ENCODE data around the gene BCAP29.

BCAP29 gene

DNA sequence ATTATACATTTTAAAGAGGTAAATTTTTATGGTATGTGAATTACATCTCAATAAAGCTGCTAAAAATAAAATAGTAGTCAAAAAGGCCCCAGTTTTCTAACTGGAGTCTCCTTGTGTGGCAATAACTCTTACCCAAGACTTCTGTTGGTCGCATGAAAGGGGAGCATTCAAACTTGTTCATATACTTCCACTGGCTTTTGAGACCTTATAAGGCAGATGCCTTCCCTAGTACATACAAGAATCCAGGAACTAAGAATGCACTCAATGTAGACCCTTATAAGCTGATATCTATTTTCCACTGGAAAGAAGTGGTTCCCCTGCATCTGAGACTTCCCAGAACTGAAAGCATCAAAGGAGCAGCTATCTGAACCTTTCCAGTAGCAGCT, 13.0 kb downstream of the BCAP29 start:
- no peak for DNase-seq (ENCODE audit: low spot score)
- Histone ChIP-seq H3K27ac (ENCODE audit: poor library complexity, severe bottlenecking) (peak overlapping the region; percentile 96), H3K9me3 (ENCODE audit: severe bottlenecking) (no peaks in the 10 kb centered on the region), H3K4me3 (ENCODE audit: severe bottlenecking) (no peak overlapping the region), H3K36me3 (ENCODE audit: low read depth) (peaks cover 37% of the 10 kb centered on the region), H3K27me3 (ENCODE audit: insufficient read depth, poor library complexity, severe bottlenecking) (no peaks in the 10 kb centered on the region), H3K4me1 (ENCODE audit: insufficient read depth, poor library complexity, severe bottlenecking) (peaks cover 23% of the 10 kb centered on the region)
- no peak for TF ChIP-seq CTCF (IDR thresholded peaks at IDR 0.05; ENCODE audit: poor library complexity, severe bottlenecking)
- ATAC-seq (ENCODE audit: low read depth) = no peak

- peaks cover 23% of the 10 kb centered on the region for H3K4me1 ChIP-seq (ENCODE audit: insufficient read depth, poor library complexity, severe bottlenecking)
- peak overlapping the region; percentile 96 for H3K27ac ChIP-seq (ENCODE audit: poor library complexity, severe bottlenecking)
- no peaks in the 10 kb centered on the region for H3K27me3 ChIP-seq (ENCODE audit: insufficient read depth, poor library complexity, severe bottlenecking)
- peak; percentile 90 for ATAC-seq (ENCODE audit: low read depth)
- H3K36me3 ChIP-seq (ENCODE audit: low read depth) = peaks cover 30% of the 10 kb centered on the region
- DNase-seq (ENCODE audit: low spot score) = peak; percentile 79
- no peak overlapping the region for H3K4me3 ChIP-seq (ENCODE audit: severe bottlenecking)
- no peak for TF ChIP-seq CTCF (IDR thresholded peaks at IDR 0.05; ENCODE audit: poor library complexity, severe bottlenecking)
- H3K9me3 ChIP-seq (ENCODE audit: severe bottlenecking) = no peaks in the 10 kb centered on the region
Measured at GRCh38 chr7:107594961-107595737, 15.1 kb downstream of the BCAP29 start.

DNA sequence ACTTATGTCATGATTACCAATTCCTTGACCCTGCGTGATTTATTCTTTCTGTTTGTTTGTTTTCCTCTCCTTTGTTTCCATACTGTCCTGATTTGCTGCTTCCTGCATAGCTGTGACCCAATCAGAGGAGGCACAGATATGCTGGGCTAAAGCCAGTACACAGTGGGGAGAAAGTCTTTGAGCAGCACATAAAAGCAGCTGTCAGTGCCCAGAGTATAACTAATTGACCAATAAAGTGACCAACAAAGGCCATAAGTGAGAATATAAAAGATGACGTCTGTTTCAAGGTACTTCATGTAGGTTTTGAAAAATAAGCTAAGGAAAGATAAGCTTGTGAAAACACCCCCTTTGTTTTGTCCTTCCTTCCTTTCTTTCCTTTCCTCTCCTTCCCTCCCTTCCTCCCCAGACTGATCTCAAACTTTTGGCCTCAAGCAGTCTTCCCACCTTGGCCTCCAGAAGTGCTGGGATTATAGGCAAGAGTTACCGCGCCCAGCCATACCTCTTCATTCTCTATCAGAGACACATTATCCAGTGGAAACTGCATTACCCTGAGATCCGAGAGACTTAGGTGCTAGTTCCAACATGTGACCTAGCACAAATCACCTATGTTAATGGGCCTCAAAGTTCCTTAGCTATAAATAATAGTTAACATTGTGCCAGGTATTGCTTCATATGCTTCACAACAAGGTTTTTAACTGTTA, 17.0 kb downstream of the BCAP29 start:
- no peak for ATAC-seq (ENCODE audit: low read depth)
- no peak for TF ChIP-seq CTCF (IDR thresholded peaks at IDR 0.05; ENCODE audit: poor library complexity, severe bottlenecking)
- peaks cover 49% of the 10 kb centered on the region for H3K36me3 ChIP-seq (ENCODE audit: low read depth)
- peak overlapping the region; percentile 96 for H3K27ac ChIP-seq (ENCODE audit: poor library complexity, severe bottlenecking)
- no peak for DNase-seq (ENCODE audit: low spot score)
- H3K4me3 ChIP-seq (ENCODE audit: severe bottlenecking) = no peak overlapping the region
- H3K27me3 ChIP-seq (ENCODE audit: insufficient read depth, poor library complexity, severe bottlenecking) = no peaks in the 10 kb centered on the region
- peaks cover 23% of the 10 kb centered on the region for H3K4me1 ChIP-seq (ENCODE audit: insufficient read depth, poor library complexity, severe bottlenecking)
- H3K9me3 ChIP-seq (ENCODE audit: severe bottlenecking) = no peaks in the 10 kb centered on the region

DNA sequence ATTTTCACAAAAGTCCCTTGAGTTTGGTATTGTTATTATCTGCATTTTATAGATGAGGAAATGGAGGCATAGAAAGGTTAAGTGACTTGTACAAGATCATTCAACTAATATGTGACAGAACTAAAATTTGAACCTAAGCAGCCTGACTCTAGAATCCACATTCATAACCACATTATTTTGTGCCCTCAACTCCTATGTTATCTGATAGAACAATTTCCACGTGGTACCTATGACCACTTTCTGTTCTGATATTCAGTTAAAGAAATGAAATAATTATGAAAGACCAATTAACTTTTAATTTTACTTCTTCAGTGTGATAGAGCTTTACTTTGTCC, 17.5 kb downstream of the BCAP29 start:
- DNase-seq (ENCODE audit: low spot score) (no peak), ATAC-seq (ENCODE audit: low read depth) (no peak)
- H3K4me3 ChIP-seq (ENCODE audit: severe bottlenecking) = no peak overlapping the region
- H3K27me3 ChIP-seq (ENCODE audit: insufficient read depth, poor library complexity, severe bottlenecking) = no peaks in the 10 kb centered on the region
- H3K27ac ChIP-seq (ENCODE audit: poor library complexity, severe bottlenecking) = peak overlapping the region; percentile 96
- TF ChIP-seq CTCF (IDR thresholded peaks at IDR 0.05; ENCODE audit: poor library complexity, severe bottlenecking) = no peak
- peaks cover 54% of the 10 kb centered on the region for H3K36me3 ChIP-seq (ENCODE audit: low read depth)
- H3K9me3 ChIP-seq (ENCODE audit: severe bottlenecking) = no peaks in the 10 kb centered on the region
- peaks cover 23% of the 10 kb centered on the region for H3K4me1 ChIP-seq (ENCODE audit: insufficient read depth, poor library complexity, severe bottlenecking)

- H3K9me3 ChIP-seq (ENCODE audit: severe bottlenecking) = no peaks in the 10 kb centered on the region
- H3K27ac ChIP-seq (ENCODE audit: poor library complexity, severe bottlenecking) = no peak overlapping the region
- peaks cover 23% of the 10 kb centered on the region for H3K4me1 ChIP-seq (ENCODE audit: insufficient read depth, poor library complexity, severe bottlenecking)
- no peak for TF ChIP-seq CTCF (IDR thresholded peaks at IDR 0.05; ENCODE audit: poor library complexity, severe bottlenecking)
- ATAC-seq (ENCODE audit: low read depth) (no peak), DNase-seq (ENCODE audit: low spot score) (no peak)
- H3K27me3 ChIP-seq (ENCODE audit: insufficient read depth, poor library complexity, severe bottlenecking) = no peaks in the 10 kb centered on the region
- H3K4me3 ChIP-seq (ENCODE audit: severe bottlenecking) = no peak overlapping the region
- H3K36me3 ChIP-seq (ENCODE audit: low read depth) = peaks cover 55% of the 10 kb centered on the region
Measured at GRCh38 chr7:107597953-107598352, 17.9 kb downstream of the BCAP29 start.

Measured in RWPE2 (cell line).